ENCODE data around the gene TM9SF1. TPM values are rescaled to one million over a fixed set of nuclear protein-coding genes. Genes with fewer than 3 reads are reported as not detected.

The TM9SF1 gene
- 30.4 TPM for total RNA-seq
- polyA plus RNA-seq = 48.1 TPM

- no peaks in the 10 kb centered on the region for H3K36me3 ChIP-seq (ENCODE audit: insufficient read depth)
- peak; percentile 57 for DNase-seq (ENCODE audit: extremely low spot score)
- peak within 1 kb of the TSS; percentile 67 for H3K4me3 ChIP-seq (ENCODE audit: low read depth, low read length)
- H3K4me1 ChIP-seq (ENCODE audit: insufficient read depth) = peaks cover 1% of the 10 kb centered on the region
- H3K27ac ChIP-seq (ENCODE audit: low read depth) = peak within 1 kb of the TSS; percentile 94
- WGBS = under 1% methylated on average over 89 of the region's 89 CpGs
Observed at GRCh38 chr14:24195186-24196070, at the start of gene TM9SF1. Gene TM9SF1, minus strand, starts transcription at chr14:24195441. Its CDS starts 422 bp downstream, at chr14:24195019.

- WGBS = 59% methylated on average over 10 of the region's 10 CpGs
- peak overlapping the region; percentile 87 for H3K27ac ChIP-seq (ENCODE audit: low read depth)
- DNase-seq (ENCODE audit: extremely low spot score) = no peak
- peaks cover 3% of the 10 kb centered on the region for H3K36me3 ChIP-seq (ENCODE audit: insufficient read depth)
- peak overlapping the region; percentile 71 for H3K4me3 ChIP-seq (ENCODE audit: low read depth, low read length)
- H3K4me1 ChIP-seq (ENCODE audit: insufficient read depth) = no peaks in the 10 kb centered on the region
Observed at GRCh38 chr14:24243336-24243836, 48.1 kb upstream of the TM9SF1 start.

GRCh38 chr14:24241829-24242443 is 46.7 kb upstream of the TM9SF1 start:
- Histone ChIP-seq H3K4me3 (ENCODE audit: low read depth, low read length) (peak overlapping the region; percentile 71), H3K27ac (ENCODE audit: low read depth) (peak overlapping the region; percentile 98), H3K4me1 (ENCODE audit: insufficient read depth) (no peaks in the 10 kb centered on the region), H3K36me3 (ENCODE audit: insufficient read depth) (peaks cover 3% of the 10 kb centered on the region)
- DNase-seq (ENCODE audit: extremely low spot score) = peak; percentile 88
- under 1% methylated on average over 39 of the region's 39 CpGs for WGBS

GRCh38 chr14:24240110-24240918 is 45.1 kb upstream of the TM9SF1 start:
- Histone ChIP-seq H3K4me3 (ENCODE audit: low read depth, low read length) (no peak overlapping the region), H3K4me1 (ENCODE audit: insufficient read depth) (no peaks in the 10 kb centered on the region), H3K27ac (ENCODE audit: low read depth) (no peak overlapping the region), H3K36me3 (ENCODE audit: insufficient read depth) (peaks cover 3% of the 10 kb centered on the region)
- WGBS = 92% methylated on average over 9 of the region's 9 CpGs
- DNase-seq (ENCODE audit: extremely low spot score) = no peak

- 88% methylated on average over 5 of the region's 5 CpGs for WGBS
- Histone ChIP-seq H3K36me3 (ENCODE audit: insufficient read depth) (peaks cover 3% of the 10 kb centered on the region), H3K4me3 (ENCODE audit: low read depth, low read length) (no peak overlapping the region), H3K4me1 (ENCODE audit: insufficient read depth) (no peaks in the 10 kb centered on the region), H3K27ac (ENCODE audit: low read depth) (no peak overlapping the region)
- DNase-seq (ENCODE audit: extremely low spot score) = no peak
Observed at GRCh38 chr14:24238527-24239037, 43.3 kb upstream of the TM9SF1 start.

GRCh38 chr14:24238123-24238522 is 42.9 kb upstream of the TM9SF1 start:
- Histone ChIP-seq H3K27ac (ENCODE audit: low read depth) (no peak overlapping the region), H3K4me3 (ENCODE audit: low read depth, low read length) (no peak overlapping the region), H3K36me3 (ENCODE audit: insufficient read depth) (peaks cover 3% of the 10 kb centered on the region), H3K4me1 (ENCODE audit: insufficient read depth) (no peaks in the 10 kb centered on the region)
- DNase-seq (ENCODE audit: extremely low spot score) = no peak
- whole genome bisulfite sequencing = 85% methylated on average over 5 of the region's 5 CpGs

GRCh38 chr14:24237463-24237955 is 42.3 kb upstream of the TM9SF1 start:
- no peaks in the 10 kb centered on the region for H3K4me1 ChIP-seq (ENCODE audit: insufficient read depth)

GRCh38 chr14:24236689-24237462 is 41.6 kb upstream of the TM9SF1 start:
- Histone ChIP-seq H3K27ac (ENCODE audit: low read depth) (no peak overlapping the region), H3K4me1 (ENCODE audit: insufficient read depth) (no peaks in the 10 kb centered on the region), H3K36me3 (ENCODE audit: insufficient read depth) (peaks cover 3% of the 10 kb centered on the region), H3K4me3 (ENCODE audit: low read depth, low read length) (no peak overlapping the region)
- WGBS = 92% methylated on average over 6 of the region's 6 CpGs
- no peak for DNase-seq (ENCODE audit: extremely low spot score)

More at GRCh38 chr14:24237463-24237955, 42.3 kb upstream of the TM9SF1 start:
- WGBS = 89% methylated on average over 2 of the region's 2 CpGs
- Histone ChIP-seq H3K36me3 (ENCODE audit: insufficient read depth) (peaks cover 3% of the 10 kb centered on the region), H3K4me3 (ENCODE audit: low read depth, low read length) (no peak overlapping the region), H3K27ac (ENCODE audit: low read depth) (no peak overlapping the region)
- no peak for DNase-seq (ENCODE audit: extremely low spot score)

GRCh38 chr14:24235804-24236688 is 40.8 kb upstream of the TM9SF1 start:
- peaks cover 3% of the 10 kb centered on the region for H3K36me3 ChIP-seq (ENCODE audit: insufficient read depth)
- H3K4me1 ChIP-seq (ENCODE audit: insufficient read depth) = no peaks in the 10 kb centered on the region
- no peak for DNase-seq (ENCODE audit: extremely low spot score)
- H3K4me3 ChIP-seq (ENCODE audit: low read depth, low read length) = no peak overlapping the region
- 93% methylated on average over 5 of the region's 5 CpGs for WGBS
- no peak overlapping the region for H3K27ac ChIP-seq (ENCODE audit: low read depth)

GRCh38 chr14:24234095-24235005 is 39.1 kb upstream of the TM9SF1 start:
- no peak overlapping the region for H3K4me3 ChIP-seq (ENCODE audit: low read depth, low read length)
- H3K36me3 ChIP-seq (ENCODE audit: insufficient read depth) = peaks cover 3% of the 10 kb centered on the region
- no peaks in the 10 kb centered on the region for H3K4me1 ChIP-seq (ENCODE audit: insufficient read depth)
- DNase-seq (ENCODE audit: extremely low spot score) = no peak
- WGBS = 77% methylated on average over 3 of the region's 3 CpGs
- no peak overlapping the region for H3K27ac ChIP-seq (ENCODE audit: low read depth)

- H3K36me3 ChIP-seq (ENCODE audit: insufficient read depth) = peaks cover under 1% of the 10 kb centered on the region
- 59% methylated on average over 2 of the region's 2 CpGs for WGBS
- H3K4me3 ChIP-seq (ENCODE audit: low read depth, low read length) = peak overlapping the region; percentile 92
- no peak overlapping the region for H3K27ac ChIP-seq (ENCODE audit: low read depth)
- DNase-seq (ENCODE audit: extremely low spot score) = no peak
- no peaks in the 10 kb centered on the region for H3K4me1 ChIP-seq (ENCODE audit: insufficient read depth)
Observed at GRCh38 chr14:24233538-24233866, 38.3 kb upstream of the TM9SF1 start.

Measured in urinary bladder (tissue), 4 donors.